Liver (tissue), 3 donors: Measurements from ENCODE around the gene TDRD9.

Experiments used
- HNF4G ChIP-seq: IDR thresholded peaks from 2 replicates; pipeline ENCODE4 v1.6.1; 2016; ENCODE audit warnings: antibody characterized with exemption
- NR2F2 ChIP-seq: IDR thresholded peaks from 2 replicates; pipeline ENCODE4 v1.6.1; 2016; ENCODE audit warnings: antibody characterized with exemption
- TF ChIP-seq, protein P1 (sequence below): fragments of 150-350 bp; IDR thresholded peaks from 2 replicates; pipeline ENCODE4 v1.5.1; 2017; ENCODE audit warnings: improper control_type of control experiment, low read depth, low read length; ENCODE audit not compliant: missing input control
- TF ChIP-seq, protein P2 (sequence below): IDR thresholded peaks from 2 replicates; pipeline ENCODE4 v1.6.1; 2016; ENCODE audit warnings: antibody characterized with exemption, mild to moderate bottlenecking
- donor health status: healthy.
- donor health status: healthy.

DNA sequence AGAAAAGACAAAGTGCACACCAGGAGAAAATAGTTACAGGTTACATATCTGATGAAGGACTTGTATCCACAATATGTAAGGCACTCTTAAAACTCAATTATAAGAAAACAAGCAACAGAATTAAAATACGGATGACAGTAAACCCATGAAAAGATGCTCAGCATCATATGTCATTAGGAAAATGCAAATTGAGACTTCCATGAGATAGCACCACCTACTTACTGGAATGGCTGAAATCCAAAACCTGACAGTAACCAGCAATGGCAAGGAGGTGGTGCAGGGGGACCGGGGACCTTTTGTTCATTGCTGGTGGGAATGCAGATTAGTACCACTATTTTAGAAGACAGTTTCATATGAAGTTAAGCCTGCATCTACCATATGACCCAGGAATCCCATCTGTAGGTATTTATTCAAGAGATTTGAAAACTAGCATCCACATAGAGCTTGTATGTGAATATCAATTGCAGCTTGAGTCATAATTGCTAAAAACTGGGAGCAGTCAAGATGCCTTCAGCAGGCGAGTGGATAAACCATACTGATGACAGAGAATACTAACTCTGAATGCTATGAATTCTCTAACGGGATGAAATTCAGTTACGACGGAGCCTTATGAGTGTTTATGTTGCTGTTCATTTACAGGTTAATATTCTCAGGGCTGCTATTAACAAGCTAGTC, 113.3 kb downstream of the TDRD9 start:
- TF ChIP-seq HNF4G (no peak), NR2F2 (no peak)
- TF ChIP-seq, protein P1, sequence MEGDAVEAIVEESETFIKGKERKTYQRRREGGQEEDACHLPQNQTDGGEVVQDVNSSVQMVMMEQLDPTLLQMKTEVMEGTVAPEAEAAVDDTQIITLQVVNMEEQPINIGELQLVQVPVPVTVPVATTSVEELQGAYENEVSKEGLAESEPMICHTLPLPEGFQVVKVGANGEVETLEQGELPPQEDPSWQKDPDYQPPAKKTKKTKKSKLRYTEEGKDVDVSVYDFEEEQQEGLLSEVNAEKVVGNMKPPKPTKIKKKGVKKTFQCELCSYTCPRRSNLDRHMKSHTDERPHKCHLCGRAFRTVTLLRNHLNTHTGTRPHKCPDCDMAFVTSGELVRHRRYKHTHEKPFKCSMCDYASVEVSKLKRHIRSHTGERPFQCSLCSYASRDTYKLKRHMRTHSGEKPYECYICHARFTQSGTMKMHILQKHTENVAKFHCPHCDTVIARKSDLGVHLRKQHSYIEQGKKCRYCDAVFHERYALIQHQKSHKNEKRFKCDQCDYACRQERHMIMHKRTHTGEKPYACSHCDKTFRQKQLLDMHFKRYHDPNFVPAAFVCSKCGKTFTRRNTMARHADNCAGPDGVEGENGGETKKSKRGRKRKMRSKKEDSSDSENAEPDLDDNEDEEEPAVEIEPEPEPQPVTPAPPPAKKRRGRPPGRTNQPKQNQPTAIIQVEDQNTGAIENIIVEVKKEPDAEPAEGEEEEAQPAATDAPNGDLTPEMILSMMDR: no peak
- TF ChIP-seq, protein P2, sequence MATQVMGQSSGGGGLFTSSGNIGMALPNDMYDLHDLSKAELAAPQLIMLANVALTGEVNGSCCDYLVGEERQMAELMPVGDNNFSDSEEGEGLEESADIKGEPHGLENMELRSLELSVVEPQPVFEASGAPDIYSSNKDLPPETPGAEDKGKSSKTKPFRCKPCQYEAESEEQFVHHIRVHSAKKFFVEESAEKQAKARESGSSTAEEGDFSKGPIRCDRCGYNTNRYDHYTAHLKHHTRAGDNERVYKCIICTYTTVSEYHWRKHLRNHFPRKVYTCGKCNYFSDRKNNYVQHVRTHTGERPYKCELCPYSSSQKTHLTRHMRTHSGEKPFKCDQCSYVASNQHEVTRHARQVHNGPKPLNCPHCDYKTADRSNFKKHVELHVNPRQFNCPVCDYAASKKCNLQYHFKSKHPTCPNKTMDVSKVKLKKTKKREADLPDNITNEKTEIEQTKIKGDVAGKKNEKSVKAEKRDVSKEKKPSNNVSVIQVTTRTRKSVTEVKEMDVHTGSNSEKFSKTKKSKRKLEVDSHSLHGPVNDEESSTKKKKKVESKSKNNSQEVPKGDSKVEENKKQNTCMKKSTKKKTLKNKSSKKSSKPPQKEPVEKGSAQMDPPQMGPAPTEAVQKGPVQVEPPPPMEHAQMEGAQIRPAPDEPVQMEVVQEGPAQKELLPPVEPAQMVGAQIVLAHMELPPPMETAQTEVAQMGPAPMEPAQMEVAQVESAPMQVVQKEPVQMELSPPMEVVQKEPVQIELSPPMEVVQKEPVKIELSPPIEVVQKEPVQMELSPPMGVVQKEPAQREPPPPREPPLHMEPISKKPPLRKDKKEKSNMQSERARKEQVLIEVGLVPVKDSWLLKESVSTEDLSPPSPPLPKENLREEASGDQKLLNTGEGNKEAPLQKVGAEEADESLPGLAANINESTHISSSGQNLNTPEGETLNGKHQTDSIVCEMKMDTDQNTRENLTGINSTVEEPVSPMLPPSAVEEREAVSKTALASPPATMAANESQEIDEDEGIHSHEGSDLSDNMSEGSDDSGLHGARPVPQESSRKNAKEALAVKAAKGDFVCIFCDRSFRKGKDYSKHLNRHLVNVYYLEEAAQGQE: no peak
